RPMI8226 (cell line): ENCODE results near the gene GIGYF1.
A peak's percentile ranks its signal among the peaks of the same experiment; 100 is the strongest.
"Not testable (repeated sequence)": the region's sequence is repeated elsewhere in the genome, so short reads cannot be mapped to it uniquely, and the experiment has no call there.

ENCODE experiments used
- DNase-seq: peaks from one replicate; pipeline ENCODE4 v3.0.0-alpha.2; 2015

GIGYF1 gene

GRCh38 chr7:100708395-100708794 lies 14.3 kb upstream of the GIGYF1 start:
- no peak for DNase-seq

DNA sequence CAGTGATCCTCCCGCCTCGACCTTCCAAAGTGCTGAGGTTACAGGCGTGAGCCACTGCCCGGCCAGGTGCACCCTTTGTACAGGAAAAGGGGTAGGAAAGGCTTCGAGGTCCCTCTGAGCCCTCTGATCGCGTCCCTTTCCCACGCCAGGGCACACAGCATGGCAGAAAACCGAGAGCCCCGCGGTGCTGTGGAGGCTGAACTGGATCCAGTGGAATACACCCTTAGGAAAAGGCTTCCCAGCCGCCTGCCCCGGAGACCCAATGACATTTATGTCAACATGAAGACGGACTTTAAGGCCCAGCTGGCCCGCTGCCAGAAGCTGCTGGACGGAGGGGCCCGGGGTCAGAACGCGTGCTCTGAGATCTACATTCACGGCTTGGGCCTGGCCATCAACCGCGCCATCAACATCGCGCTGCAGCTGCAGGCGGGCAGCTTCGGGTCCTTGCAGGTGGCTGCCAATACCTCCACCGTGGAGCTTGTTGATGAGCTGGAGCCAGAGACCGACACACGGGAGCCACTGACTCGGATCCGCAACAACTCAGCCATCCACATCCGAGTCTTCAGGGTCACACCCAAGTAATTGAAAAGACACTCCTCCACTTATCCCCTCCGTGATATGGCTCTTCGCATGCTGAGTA lies 12.7 kb upstream of the GIGYF1 start:
- no peak for DNase-seq

- peak; percentile 100 for DNase-seq
Observed at GRCh38 chr7:100705753-100706671, 12.0 kb upstream of the GIGYF1 start, which contains the start of gene POP7. Gene POP7 (plus strand): TSS chr7:100706121. CDS start chr7:100706831, 710 bp downstream.

- peak; percentile 84 for DNase-seq
Observed at GRCh38 chr7:100705320-100705752, 11.3 kb upstream of the GIGYF1 start.

GRCh38 chr7:100701089-100701488 lies 7.0 kb upstream of the GIGYF1 start:
- not testable (repeated sequence) for DNase-seq

- DNase-seq = no peak
Observed at GRCh38 chr7:100699018-100699417, 5.0 kb upstream of the GIGYF1 start.

GRCh38 chr7:100696123-100696521 lies 2.1 kb upstream of the GIGYF1 start:
- no peak for DNase-seq

DNA sequence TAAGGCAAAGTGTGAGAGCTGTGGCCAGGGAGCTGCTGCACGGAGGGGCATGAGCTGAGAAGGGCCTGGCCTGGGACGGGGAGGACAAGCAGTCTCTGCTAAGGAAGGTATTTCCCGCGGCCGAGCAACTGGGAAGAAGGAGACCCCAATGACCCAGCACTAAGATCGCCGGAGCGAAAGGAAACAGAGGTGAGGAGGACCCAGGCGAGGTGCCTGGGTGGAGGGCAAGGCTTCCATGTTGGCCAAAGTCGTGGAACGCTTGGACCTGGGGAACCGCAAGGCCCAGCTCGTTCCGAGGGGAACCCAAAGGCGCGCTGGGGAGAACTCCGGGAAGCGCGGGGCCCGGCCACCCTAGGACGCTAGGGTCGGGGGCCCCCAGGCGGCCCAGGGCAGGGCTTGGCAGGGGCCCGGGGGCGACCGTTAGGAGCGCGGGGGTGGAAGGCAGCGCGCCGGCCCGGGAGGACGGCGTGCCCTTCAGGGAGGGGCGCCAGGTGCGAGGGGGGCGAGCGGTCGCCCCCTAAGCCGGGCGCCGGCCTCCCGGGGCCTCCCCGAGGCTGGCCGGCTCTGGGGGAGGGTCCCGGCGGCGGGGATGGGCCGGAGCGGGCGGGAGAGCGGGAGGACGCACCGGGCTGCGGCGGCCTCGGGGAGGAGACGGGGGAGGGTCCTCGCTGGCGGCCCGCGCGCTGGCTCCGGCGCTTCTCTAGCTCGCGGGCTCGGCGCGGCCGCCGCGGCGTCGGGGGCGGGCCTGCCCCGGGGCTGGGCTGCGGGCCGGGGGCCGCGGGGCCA lies 545 bp downstream of the GIGYF1 start:
- DNase-seq = no peak

DNA sequence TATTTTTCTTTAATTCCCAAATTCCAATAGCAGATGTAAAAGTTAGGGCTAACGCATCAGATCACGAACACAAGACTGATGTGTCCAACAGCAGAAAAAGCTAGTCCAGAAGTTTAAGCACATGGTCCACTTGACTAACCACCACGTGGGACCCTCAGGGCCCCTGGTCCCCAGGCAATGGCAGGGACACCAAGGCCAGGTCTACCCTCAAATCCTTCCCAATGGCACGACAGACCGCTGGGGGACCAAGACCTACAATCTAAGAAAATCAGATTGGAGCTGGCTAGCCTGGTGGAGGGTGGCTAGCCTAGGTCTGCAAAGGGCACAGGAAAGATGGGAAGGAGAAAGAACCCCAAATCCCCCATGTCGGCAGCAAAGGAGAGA lies 1.5 kb downstream of the GIGYF1 start:
- DNase-seq = no peak

DNA sequence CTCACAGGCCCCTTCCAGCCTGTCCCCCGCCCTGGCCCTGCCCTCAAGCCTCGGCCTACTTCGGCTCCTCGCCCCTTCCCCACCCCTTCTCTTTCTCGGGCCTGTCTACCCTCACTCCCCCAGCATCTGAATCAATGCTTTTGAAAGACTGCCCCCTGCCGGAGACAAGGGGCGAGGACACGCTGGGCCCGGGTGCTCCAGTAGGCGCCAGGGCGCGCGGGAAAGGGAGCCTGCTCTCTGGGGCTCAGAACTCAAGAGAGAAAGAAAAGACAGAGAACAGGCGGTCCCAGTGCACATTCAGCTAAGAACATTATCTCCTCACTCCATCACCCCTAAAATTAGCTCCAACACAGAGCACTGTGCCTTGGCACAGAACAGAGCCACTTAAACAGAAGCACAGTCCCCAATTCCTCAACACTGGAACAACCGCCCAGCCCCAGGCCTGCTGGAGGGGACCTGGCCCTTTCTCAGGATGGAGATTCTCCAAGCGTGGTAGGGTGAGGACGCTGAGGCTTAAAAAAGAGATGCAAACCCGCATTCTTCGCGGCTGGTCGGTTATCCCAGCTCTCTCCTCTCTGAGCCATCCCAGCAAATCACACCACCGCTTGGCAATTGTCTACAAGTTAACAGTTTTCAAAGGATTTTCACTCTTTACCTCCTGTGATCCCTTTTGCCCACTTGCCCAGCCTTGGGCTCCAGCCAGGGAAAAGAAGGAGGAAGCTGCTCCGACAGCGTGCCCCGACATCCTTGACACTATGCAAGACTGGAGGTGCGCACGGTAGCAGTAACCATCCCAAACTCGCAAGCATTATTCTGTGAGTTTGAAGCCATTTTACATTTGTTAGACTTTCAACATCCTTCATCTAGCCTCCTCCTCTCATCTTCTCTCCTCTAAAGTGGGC lies 2.1 kb downstream of the GIGYF1 start:
- peak; percentile 85 for DNase-seq

DNA sequence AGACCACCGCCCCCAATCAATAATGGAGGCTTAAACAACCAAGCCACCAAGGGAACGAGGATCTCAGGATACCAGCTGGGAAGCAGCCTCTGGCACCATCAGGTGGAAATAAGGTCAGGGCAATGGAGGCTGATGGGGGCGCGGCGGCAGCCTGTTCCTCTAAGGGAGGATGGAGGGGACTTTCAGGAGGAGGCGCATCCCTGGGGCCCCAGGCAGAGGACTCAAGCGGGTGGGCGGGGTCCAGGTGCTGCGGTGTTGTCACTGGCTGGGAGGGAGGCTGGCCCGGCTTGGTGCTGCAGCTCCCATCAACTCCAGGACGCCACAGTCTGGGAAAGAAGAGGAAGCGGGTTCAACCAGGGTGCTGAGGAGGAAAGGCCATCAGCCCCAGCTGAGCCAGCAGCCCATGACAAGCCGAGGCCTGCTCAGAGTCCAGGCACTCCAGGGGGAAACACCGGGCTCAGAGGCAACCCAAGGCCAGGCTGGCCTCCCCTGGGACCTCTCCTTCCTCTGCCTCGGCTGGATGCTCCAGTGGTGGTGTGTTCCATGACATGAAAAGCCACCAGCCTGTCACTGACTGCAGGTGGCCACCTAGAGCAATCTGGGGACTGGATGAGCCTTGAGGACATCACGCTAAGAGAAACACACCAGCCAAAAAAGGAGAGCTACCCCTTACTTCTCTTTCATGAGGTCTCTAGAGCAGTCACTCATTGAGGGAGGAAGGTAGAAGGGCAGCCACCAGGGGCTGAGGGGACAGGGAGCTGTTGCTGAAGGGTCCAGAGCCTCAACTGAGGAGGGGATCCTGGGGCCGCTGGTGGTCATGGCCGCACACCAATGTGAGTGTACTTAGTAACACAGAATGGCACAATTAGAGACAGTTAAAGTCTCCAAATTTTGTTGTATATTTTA lies 4.6 kb downstream of the GIGYF1 start:
- no peak for DNase-seq

DNA sequence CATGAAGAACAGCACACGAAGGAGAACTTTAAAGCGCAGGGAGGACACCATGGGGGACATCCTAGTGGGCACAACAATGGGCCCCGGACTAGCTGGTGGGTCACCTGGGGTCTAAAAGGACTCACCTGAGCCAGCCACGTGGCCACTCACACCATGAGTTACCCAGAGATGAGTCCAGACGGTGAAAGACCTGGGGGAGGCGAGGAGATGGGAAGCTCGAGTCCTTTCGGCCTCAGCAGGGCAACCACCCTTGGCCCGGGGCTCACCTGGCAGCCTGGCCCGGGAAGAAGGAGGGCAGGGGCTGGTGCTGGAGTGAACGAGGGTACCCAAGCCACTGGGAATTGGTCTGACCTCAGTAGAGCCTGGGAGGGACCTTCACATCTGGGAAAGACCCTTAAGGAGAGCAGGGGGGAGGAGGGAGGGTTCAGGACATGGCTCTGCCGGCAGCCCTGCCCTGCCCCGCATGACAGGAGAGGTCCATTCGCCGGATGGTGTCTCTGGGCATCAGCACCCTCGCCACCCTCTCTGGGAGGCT lies 5.7 kb downstream of the GIGYF1 start:
- DNase-seq = no peak

DNA sequence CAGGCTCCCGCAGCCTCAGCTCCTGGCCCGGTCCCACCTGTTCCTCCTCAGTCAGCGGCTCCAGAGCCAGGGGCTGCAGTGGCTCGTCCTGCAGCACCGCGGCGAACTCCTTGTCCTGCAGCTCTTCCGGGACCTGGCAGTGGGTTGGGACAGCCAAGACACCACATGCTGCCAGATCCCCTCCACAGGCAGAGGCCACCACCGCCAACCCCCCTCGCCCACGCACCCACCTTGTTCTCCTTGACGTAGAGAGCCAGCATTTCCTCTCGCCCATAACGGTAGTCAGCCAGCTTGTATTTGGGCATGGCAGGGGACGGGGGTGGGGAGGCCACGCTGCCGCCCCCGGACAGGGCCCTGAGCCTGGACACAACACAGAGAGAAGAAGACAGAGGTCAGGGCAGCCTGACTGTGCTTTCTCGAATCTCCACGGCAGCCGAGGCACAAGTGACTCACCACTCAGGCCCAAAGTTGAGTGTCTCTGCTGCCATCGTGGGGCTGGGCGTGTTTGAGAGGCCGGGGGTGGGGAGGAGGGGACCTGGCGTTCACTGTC lies 6.2 kb downstream of the GIGYF1 start:
- DNase-seq = no peak

DNA sequence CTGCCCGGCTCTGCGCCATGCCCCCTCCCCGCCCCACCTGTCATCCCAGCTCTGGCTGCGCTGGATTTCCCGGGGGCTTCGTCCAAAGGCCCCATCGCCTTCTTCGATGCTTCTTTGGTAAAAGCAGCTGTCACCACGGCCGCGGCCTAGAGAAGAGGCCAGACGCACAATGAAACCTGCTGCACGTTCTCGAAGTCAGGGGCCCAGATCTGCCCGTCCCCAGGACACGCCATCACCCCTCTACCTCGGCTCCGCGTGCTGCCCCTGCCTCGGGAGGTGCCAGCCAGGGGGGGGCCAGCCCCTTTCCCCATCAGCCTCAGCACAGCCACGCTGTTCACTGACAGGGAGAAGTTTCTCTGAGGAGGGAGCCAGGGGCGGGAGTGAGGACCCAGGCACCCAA lies 6.8 kb downstream of the GIGYF1 start:
- DNase-seq = no peak

DNA sequence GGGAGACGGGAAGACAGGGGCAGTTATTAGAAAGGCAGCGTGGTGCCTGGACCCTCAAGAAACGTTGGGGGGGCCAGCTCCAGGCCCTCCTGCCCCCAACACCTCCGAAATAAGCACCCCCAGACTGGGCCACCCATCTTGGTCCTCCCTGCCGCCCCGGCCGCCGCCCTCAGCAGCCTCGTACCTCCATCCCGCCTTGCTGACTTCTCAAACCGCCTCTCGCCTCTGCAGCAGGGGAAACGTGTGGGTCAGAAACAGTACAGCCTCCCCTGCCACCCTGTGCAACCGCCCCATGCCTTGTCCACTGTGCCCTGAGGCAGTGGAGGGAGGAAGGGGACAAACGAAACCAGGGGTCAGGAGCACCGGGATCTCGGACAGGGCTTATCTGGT lies 7.2 kb downstream of the GIGYF1 start:
- DNase-seq = no peak

GRCh38 chr7:100686201-100686821 lies 7.7 kb downstream of the GIGYF1 start:
- DNase-seq = no peak

- no peak for DNase-seq
Observed at GRCh38 chr7:100685631-100686145, 8.4 kb downstream of the GIGYF1 start.

GRCh38 chr7:100685049-100685605 lies 8.9 kb downstream of the GIGYF1 start:
- no peak for DNase-seq

DNA sequence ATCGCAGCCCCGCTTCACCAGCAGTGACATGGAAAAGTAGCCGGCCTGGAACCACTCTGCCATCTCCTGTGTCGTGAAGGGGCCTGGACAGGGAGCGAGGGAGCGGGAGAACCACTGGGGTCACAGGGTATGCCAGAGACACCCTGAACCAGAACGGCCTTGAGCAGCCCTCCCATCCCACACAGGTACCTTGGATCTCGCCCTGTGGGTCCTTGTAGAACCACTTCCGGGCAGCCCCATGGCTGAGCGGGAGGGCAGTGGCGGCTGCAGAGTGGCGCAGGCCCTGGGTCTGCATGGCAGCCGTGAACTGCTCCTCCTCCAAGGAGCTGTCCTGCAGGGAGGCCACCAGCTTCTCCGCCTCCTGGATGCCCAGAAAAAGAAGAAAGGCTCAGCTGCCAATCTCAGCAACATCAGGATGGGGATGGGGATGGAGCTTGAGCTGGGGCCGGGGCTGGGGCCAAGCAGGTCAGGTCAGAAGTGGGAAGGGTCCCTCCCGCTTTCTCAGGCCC lies 9.5 kb downstream of the GIGYF1 start:
- no peak for DNase-seq
